H9 (cell line): Measurements from ENCODE around the gene RAB1B. TPM values are rescaled to one million over a fixed set of nuclear protein-coding genes. Genes with fewer than 3 reads are reported as not detected.

ENCODE experiments used
- DNase-seq: peaks from one replicate; pipeline ENCODE4 v3.0.0-alpha.2; 2017
- H2AFZ ChIP-seq: one replicate; pipeline ENCODE4 v1.6.1; 2013; ENCODE audit warnings: mild to moderate bottlenecking, low read length, control low read depth, moderate library complexity
- H2AK5ac ChIP-seq: 2 replicates; pipeline ENCODE4 v1.6.1; 2013; ENCODE audit warnings: low read length, control low read depth, mixed read lengths; ENCODE audit not compliant: insufficient read length
- H2BK120ac ChIP-seq: one replicate; pipeline ENCODE4 v1.6.1; 2013; ENCODE audit warnings: low read depth, mild to moderate bottlenecking, low read length, control low read depth, inconsistent platforms; ENCODE audit not compliant: poor library complexity, severe bottlenecking
- H2BK12ac ChIP-seq: 2 replicates; pipeline ENCODE4 v1.6.1; 2013; ENCODE audit warnings: low read length, control low read depth, mixed read lengths, low read depth; ENCODE audit not compliant: insufficient read length
- H2BK15ac ChIP-seq: 2 replicates; pipeline ENCODE4 v1.6.1; 2013; ENCODE audit warnings: low read depth, low read length, control low read depth
- H2BK20ac ChIP-seq: one replicate; pipeline ENCODE4 v1.6.1; 2013; ENCODE audit warnings: low read depth, mild to moderate bottlenecking, low read length, control low read depth, inconsistent platforms; ENCODE audit not compliant: poor library complexity, severe bottlenecking
- H2BK5ac ChIP-seq: 2 replicates; pipeline ENCODE4 v1.6.1; 2013; ENCODE audit warnings: low read length, control low read depth, mixed read lengths; ENCODE audit not compliant: insufficient read length
- H3K14ac ChIP-seq: 2 replicates; pipeline ENCODE4 v1.6.1; 2013; ENCODE audit warnings: low read length, control low read depth; ENCODE audit not compliant: insufficient read depth
- H3K18ac ChIP-seq: 2 replicates; pipeline ENCODE4 v1.6.1; 2013; ENCODE audit warnings: low read depth, mild to moderate bottlenecking, mixed read lengths, low read length, control low read depth; ENCODE audit not compliant: insufficient read length
- H3K23ac ChIP-seq: 2 replicates; pipeline ENCODE4 v1.6.1; 2013; ENCODE audit warnings: low read length, control low read depth, mixed read lengths, low read depth; ENCODE audit not compliant: insufficient read length
- H3K23me2 ChIP-seq: 2 replicates; pipeline ENCODE4 v1.6.1; 2013; ENCODE audit warnings: low read depth, mild to moderate bottlenecking, mixed read lengths, low read length, control low read depth; ENCODE audit not compliant: insufficient read length, poor library complexity, severe bottlenecking
- H3K27ac ChIP-seq: 2 replicates; pipeline ENCODE4 v1.5.1; 2013; ENCODE audit warnings: low read length, control low read depth, mixed read lengths, low read depth; ENCODE audit not compliant: insufficient read length
- H3K27me3 ChIP-seq: 2 replicates; pipeline ENCODE4 v1.6.1; 2013; ENCODE audit warnings: low read length, control low read depth, inconsistent platforms; ENCODE audit not compliant: insufficient read depth
- H3K4ac ChIP-seq: 2 replicates; pipeline ENCODE4 v1.6.1; 2013; ENCODE audit warnings: low read depth, mild to moderate bottlenecking, control low read depth, inconsistent platforms, low read length, moderate library complexity
- H3K4me1 ChIP-seq: 2 replicates; pipeline ENCODE4 v1.6.1; 2013; ENCODE audit warnings: low read length, control low read depth, inconsistent platforms; ENCODE audit not compliant: insufficient read depth
- H3K4me2 ChIP-seq: 2 replicates; pipeline ENCODE4 v1.6.1; 2013; ENCODE audit warnings: low read length, control low read depth, mixed read lengths; ENCODE audit not compliant: insufficient read length, insufficient read depth
- H3K56ac ChIP-seq: 2 replicates; pipeline ENCODE4 v1.6.1; 2013; ENCODE audit warnings: low read depth, mild to moderate bottlenecking, mixed read lengths, low read length, control low read depth; ENCODE audit not compliant: insufficient read length
- H3K79me1 ChIP-seq: 2 replicates; pipeline ENCODE4 v1.6.1; 2013; ENCODE audit warnings: low read depth, mild to moderate bottlenecking, moderate library complexity, low read length, control low read depth, inconsistent platforms; ENCODE audit not compliant: insufficient read depth, poor library complexity, severe bottlenecking
- H3K79me2 ChIP-seq: 2 replicates; pipeline ENCODE4 v1.6.1; 2013; ENCODE audit warnings: low read length, control low read depth, inconsistent platforms; ENCODE audit not compliant: insufficient read depth
- H3K9ac ChIP-seq: 2 replicates; pipeline ENCODE4 v1.6.1; 2013; ENCODE audit warnings: low read length, control low read depth, mixed read lengths; ENCODE audit not compliant: insufficient read length; ENCODE audit errors: extremely low read depth
- H3K9me3 ChIP-seq: one replicate; pipeline ENCODE4 v1.6.1; 2013; ENCODE audit warnings: low read depth, low read length, inconsistent platforms; ENCODE audit not compliant: control insufficient read depth
- H3T11ph ChIP-seq: one replicate; pipeline ENCODE4 v1.6.1; 2013; ENCODE audit warnings: mild to moderate bottlenecking, low read length, control low read depth, inconsistent platforms
- H4K20me1 ChIP-seq: one replicate; pipeline ENCODE4 v1.6.1; 2013; ENCODE audit not compliant: control insufficient read depth, insufficient read length, insufficient read depth
- H4K5ac ChIP-seq: 2 replicates; pipeline ENCODE4 v1.6.1; 2013; ENCODE audit warnings: low read depth, mild to moderate bottlenecking, mixed read lengths, low read length, control low read depth; ENCODE audit not compliant: insufficient read length
- H4K8ac ChIP-seq: replicated peaks from 2 replicates; pipeline ENCODE4 v1.6.1; 2013; ENCODE audit warnings: low read length, control low read depth, mixed read lengths, low read depth; ENCODE audit not compliant: insufficient read length
- H4K91ac ChIP-seq: 2 replicates; pipeline ENCODE4 v1.6.1; 2013; ENCODE audit warnings: low read depth, mild to moderate bottlenecking, moderate library complexity, mixed read lengths, low read length, control low read depth; ENCODE audit not compliant: insufficient read length
- H3K27ac Mint-ChIP-seq, 3 experiments: 2 replicates in 2 of 3; 3 replicates in 1 of 3; pipeline ENCODE4 v1.8.0; 2020 to 2021; ENCODE audit warnings: mixed read lengths in 3 of 3, mild to moderate bottlenecking in 1 of 3, moderate library complexity in 1 of 3
- H3K27me3 Mint-ChIP-seq: 2 replicates; pipeline ENCODE4 v1.8.0; 2021; ENCODE audit warnings: low read depth, mild to moderate bottlenecking, moderate library complexity, mixed read lengths
- H3K36me3 Mint-ChIP-seq, 3 experiments: 2 replicates in 2 of 3; 3 replicates in 1 of 3; pipeline ENCODE4 v1.8.0; 2020 to 2021; ENCODE audit warnings: low read depth in 3 of 3, mixed read lengths in 3 of 3; ENCODE audit not compliant: insufficient read depth in 1 of 3
- H3K4me1 Mint-ChIP-seq, 2 experiments: 2 replicates each; pipeline ENCODE4 v1.8.0; 2020; ENCODE audit warnings: mixed read lengths in 2 of 2
- H3K4me3 Mint-ChIP-seq, 2 experiments: 2 replicates in 1 of 2; 3 replicates in 1 of 2; pipeline ENCODE4 v1.8.0; 2020 to 2021; ENCODE audit warnings: mild to moderate bottlenecking in 2 of 2, mixed read lengths in 2 of 2, moderate library complexity in 1 of 2
- H3K9me3 Mint-ChIP-seq, 2 experiments: 2 replicates in 1 of 2; 3 replicates in 1 of 2; pipeline ENCODE4 v1.8.0; 2020; ENCODE audit warnings: mild to moderate bottlenecking in 2 of 2, mixed read lengths in 2 of 2, moderate library complexity in 1 of 2
- WGBS: extraction: QIAGEN DNeasy Blood & Tissue Kit; methylation state at CpG from one replicate; pipeline ENCODE4 v1.1.7; 2013; ENCODE audit warnings: missing lambda C conversion rate, low lambda C conversion rate, mixed read lengths; ENCODE audit not compliant: insufficient read length; ENCODE audit errors: extremely low coverage; 5-methylcytosine and 5-hydroxymethylcytosine counted together
- total RNA-seq: library from RNA; stranded (reverse); gene quantifications from 2 replicates; pipeline ENCODE4 v1.2.1, GENCODE V29; 2021
- TF ChIP-seq, protein P1 (sequence below): fragments of 200-600 bp; sonication (generic); conservative IDR thresholded peaks from 3 replicates; pipeline ENCODE4 v1.8.0; 2021; ENCODE audit warnings: antibody characterized with exemption, mild to moderate bottlenecking

Gene RAB1B
- total RNA-seq, 1 experiment from 2014 or later, result 118 TPM

DNA sequence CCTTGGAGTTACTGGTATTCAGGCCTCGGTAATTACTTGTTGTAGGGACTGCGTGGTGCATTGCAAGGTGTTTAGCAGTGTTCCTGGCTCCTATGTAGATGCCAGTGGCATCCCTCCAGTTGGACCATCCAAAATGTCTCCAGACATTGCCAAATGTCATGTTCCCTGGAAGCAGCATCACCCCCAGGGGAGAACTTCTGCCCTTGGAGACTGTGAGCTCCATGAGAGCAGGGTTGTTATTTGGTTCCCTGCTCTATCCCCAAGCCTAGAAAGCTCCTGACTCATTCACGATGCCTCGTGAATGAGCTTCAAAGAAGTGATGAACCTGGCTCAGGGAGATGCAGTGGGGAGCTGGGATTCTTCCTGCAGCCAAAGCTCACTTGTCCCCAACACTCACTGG is 53.2 kb downstream of the RAB1B start:
- Histone ChIP-seq H2BK5ac (no peak overlapping the region), H2AK5ac (no peak overlapping the region), H3K56ac (no peak overlapping the region), H4K5ac (no peak overlapping the region), H2AFZ (no peak overlapping the region), H3K23ac (no peak overlapping the region), H3K23me2 (no peaks in the 10 kb centered on the region), H4K91ac (no peak overlapping the region), H3K27ac (no peak overlapping the region), H4K20me1 (no peaks in the 10 kb centered on the region), H2BK20ac (no peak overlapping the region), H3K27me3 (no peaks in the 10 kb centered on the region), H3K4ac (no peak overlapping the region), H3K4me2 (no peak overlapping the region), H3K9me3 (no peaks in the 10 kb centered on the region), H2BK120ac (no peak overlapping the region), H3K14ac (no peak overlapping the region), H4K8ac (no peak overlapping the region), H3K79me2 (no peaks in the 10 kb centered on the region), H2BK15ac (no peak overlapping the region), H3K4me1 (peaks cover 2% of the 10 kb centered on the region; the same call in 1 of the 2 replicates), H3K79me1 (no peaks in the 10 kb centered on the region), H3T11ph (no peak overlapping the region), H2BK12ac (no peak overlapping the region), H3K18ac (no peak overlapping the region), H3K9ac (no peak overlapping the region)
- peaks cover 14 to 20% of the 10 kb centered on the region in 2 experiments for H3K9me3 Mint-ChIP-seq
- no CpG with 5 or more reads among the region's 4 CpGs for WGBS
- H3K27ac Mint-ChIP-seq, result no peak overlapping the region
- no peak for DNase-seq
- peaks cover 21 to 32% of the 10 kb centered on the region in 2 experiments for H3K4me1 Mint-ChIP-seq
- H3K36me3 Mint-ChIP-seq, result peaks cover 8 to 18% (median 16%) of the 10 kb centered on the region in 3 experiments
- TF ChIP-seq, protein P1, sequence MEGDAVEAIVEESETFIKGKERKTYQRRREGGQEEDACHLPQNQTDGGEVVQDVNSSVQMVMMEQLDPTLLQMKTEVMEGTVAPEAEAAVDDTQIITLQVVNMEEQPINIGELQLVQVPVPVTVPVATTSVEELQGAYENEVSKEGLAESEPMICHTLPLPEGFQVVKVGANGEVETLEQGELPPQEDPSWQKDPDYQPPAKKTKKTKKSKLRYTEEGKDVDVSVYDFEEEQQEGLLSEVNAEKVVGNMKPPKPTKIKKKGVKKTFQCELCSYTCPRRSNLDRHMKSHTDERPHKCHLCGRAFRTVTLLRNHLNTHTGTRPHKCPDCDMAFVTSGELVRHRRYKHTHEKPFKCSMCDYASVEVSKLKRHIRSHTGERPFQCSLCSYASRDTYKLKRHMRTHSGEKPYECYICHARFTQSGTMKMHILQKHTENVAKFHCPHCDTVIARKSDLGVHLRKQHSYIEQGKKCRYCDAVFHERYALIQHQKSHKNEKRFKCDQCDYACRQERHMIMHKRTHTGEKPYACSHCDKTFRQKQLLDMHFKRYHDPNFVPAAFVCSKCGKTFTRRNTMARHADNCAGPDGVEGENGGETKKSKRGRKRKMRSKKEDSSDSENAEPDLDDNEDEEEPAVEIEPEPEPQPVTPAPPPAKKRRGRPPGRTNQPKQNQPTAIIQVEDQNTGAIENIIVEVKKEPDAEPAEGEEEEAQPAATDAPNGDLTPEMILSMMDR, result no peak
- peaks cover 14% of the 10 kb centered on the region for H3K27me3 Mint-ChIP-seq
- no peak overlapping the region for H3K4me3 Mint-ChIP-seq
